Activated naive CD4-positive, alpha-beta T cell treated with anti-CD3 and anti-CD28 coated beads, Interleukin-2, amount 50 U/mL, for 72 hours (primary cell): ENCODE data around the gene PATL2. TPM values are rescaled to one million over a fixed set of nuclear protein-coding genes. Genes with fewer than 3 reads are reported as not detected.
"Not testable (repeated sequence)": the region's sequence is repeated elsewhere in the genome, so short reads cannot be mapped to it uniquely, and the experiment has no call there.

Source experiments
- ATAC-seq, 2 donors: fragments of 150-1000 bp; cut with Tn5 transposase; 2 replicates each; pipeline ENCODE4 v1.10.0; 2021; ENCODE audit warnings: mild to moderate bottlenecking in 2 of 2, moderate library complexity in 2 of 2
- DNase-seq, 2 donors: peaks; one replicate each; pipeline ENCODE4 v3.0.0; 2021 to 2022; ENCODE audit warnings: low spot score in 2 of 2
- H3K27ac Mint-ChIP-seq, 2 donors: one replicate each; pipeline ENCODE4 v1.8.0; 2022; ENCODE audit warnings: mild to moderate bottlenecking in 2 of 2, mixed read lengths in 2 of 2
- H3K36me3 Mint-ChIP-seq, 2 donors: one replicate each; pipeline ENCODE4 v1.8.0; 2022; ENCODE audit warnings: mixed read lengths in 2 of 2
- H3K9me3 Mint-ChIP-seq, 2 donors: one replicate each; pipeline ENCODE4 v1.8.0; 2022; ENCODE audit warnings: mixed read lengths in 2 of 2
- total RNA-seq, 2 donors: library from RNA; stranded (reverse); gene quantifications; one replicate each; pipeline ENCODE4 v1.2.3, GENCODE V29; 2022

Gene PATL2
- total RNA-seq, 2 donors from 2014 or later, result 12.4 to 30.7 TPM

GRCh38 chr15:44710236-44711095 lies 657 bp downstream of the PATL2 start:
- peak overlapping the region; percentile 100 for H3K27ac Mint-ChIP-seq
- ATAC-seq (peak in 1 of 2 donors; percentile 16), DNase-seq (peak in 1 of 2 donors; percentile 48)

DNA sequence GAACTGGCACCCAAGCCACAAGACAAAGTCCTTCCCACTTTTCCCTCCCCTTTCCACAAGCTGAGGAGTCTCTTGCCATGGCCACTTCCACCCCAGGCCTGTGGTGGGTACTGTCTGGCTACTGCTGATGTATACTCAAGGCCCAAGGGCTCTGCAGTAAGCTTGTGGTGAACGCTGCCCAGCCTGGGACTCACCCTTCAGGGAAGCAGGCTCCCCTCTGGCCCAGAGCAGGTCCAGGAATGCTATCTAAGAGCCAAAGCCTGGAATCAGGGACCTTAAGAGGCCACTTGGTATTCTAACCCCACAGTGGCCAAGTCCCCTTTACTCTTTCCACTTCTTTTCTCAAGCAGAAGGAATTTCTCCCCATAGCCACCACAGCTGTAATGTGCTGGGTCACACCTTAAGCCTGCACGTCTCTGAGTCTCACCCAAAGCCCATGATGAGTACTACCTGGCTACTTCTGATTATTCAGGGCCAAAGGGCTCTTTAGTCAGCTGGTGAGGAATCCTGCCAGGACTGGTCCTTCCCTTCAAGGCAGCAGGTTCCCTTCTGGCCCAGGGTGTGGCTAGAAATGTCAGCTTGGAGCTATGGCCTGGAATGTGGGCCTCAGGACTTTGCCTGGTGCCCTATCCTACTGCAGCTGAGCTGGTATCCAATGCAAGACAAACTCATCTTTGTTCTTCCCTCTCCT lies 4.0 kb downstream of the PATL2 start:
- Mint-ChIP-seq H3K36me3 (peaks cover 39 to 63% of the 10 kb centered on the region in 2 donors), H3K27ac (no peak overlapping the region), H3K9me3 (peaks cover 12 to 14% of the 10 kb centered on the region in 2 donors)
- ATAC-seq, result no peak
- DNase-seq, result no peak

More at GRCh38 chr15:44710236-44711095, 657 bp downstream of the PATL2 start:
- H3K36me3 Mint-ChIP-seq, result peaks cover 58 to 71% of the 10 kb centered on the region in 2 donors
- H3K9me3 Mint-ChIP-seq, result no peaks in the 10 kb centered on the region

GRCh38 chr15:44706401-44706800 lies 4.7 kb downstream of the PATL2 start:
- H3K36me3 Mint-ChIP-seq, result peaks cover 33 to 57% of the 10 kb centered on the region in 2 donors
- ATAC-seq (no peak), DNase-seq (no peak)
- H3K27ac Mint-ChIP-seq, result no peak overlapping the region
- H3K9me3 Mint-ChIP-seq, result peaks cover 13 to 15% of the 10 kb centered on the region in 2 donors

DNA sequence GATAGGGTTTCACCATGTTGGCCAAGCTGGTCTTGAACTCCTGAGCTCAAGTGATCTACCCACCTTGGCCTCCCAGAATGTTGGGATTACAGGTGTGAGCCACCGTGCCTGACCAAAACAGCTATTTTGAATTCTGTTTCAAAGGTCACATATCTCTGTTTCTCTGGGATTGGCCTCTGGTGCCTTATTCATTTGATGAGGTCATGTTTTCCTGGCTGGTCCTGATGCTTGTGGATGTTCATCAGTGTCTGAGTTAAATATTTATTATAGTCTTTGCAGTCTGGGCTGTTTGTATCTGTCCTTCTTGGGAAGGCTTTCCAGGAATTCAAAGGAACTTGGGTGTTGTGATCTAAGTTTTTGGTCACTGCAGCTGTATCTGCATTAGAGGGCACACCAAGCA lies 5.1 kb downstream of the PATL2 start:
- DNase-seq, result no peak
- Mint-ChIP-seq H3K9me3 (peaks cover 13 to 15% of the 10 kb centered on the region in 2 donors), H3K27ac (no peak overlapping the region), H3K36me3 (peaks cover 30 to 55% of the 10 kb centered on the region in 2 donors)
- no peak for ATAC-seq

DNA sequence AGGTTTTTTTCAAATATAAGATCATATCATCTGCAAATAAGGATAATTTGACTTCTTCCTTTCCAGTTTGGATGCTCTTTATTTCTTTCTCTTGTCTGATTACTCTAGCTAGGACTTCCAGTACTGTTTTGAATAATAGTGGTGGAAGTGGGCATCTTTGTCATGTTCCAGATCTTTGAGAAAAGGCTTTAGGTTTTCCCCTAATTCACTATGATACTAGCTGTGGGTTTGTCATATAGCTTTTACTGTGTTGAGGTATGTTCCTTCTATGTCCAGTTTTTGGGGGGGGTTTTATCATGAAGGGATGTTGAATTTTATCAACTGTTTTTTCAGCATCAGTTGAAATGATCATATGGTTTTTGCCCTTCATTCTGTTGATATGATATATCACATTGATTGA lies 10.4 kb downstream of the PATL2 start:
- peak overlapping the region; percentile 4 to 7 for H3K27ac Mint-ChIP-seq
- peaks cover 18 to 30% of the 10 kb centered on the region in 2 donors for H3K9me3 Mint-ChIP-seq
- ATAC-seq, result peak; percentile 54 to 97
- peaks cover 28 to 42% of the 10 kb centered on the region in 2 donors for H3K36me3 Mint-ChIP-seq
- DNase-seq, result not testable (repeated sequence)

DNA sequence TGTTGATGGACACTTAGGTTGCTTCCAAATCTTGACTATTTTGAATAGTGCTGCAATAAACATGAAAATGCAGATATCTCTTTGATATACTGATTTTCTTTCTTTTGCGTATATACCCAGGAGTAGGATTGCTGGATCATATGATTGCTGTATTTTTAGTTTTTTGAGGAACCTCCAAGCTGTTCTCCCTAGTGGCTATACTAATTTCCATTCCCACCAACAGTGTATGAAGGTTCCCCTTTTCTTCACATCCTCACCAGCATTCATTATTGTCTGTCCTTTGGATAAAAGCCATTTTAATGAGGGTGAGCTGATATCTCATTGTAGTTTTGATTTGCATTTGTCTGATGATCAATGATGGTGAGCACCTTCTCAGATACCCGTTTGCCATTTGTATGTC lies 12.5 kb downstream of the PATL2 start:
- Mint-ChIP-seq H3K9me3 (peaks cover 14 to 27% of the 10 kb centered on the region in 2 donors), H3K27ac (no peak overlapping the region), H3K36me3 (peaks cover 20 to 29% of the 10 kb centered on the region in 2 donors)
- no peak for DNase-seq
- ATAC-seq, result no peak

GRCh38 chr15:44697014-44697413 lies 14.1 kb downstream of the PATL2 start:
- H3K36me3 Mint-ChIP-seq, result peaks cover 14 to 16% of the 10 kb centered on the region in 2 donors
- H3K27ac Mint-ChIP-seq, result peak overlapping the region in 1 of 2 donors; percentile 34
- DNase-seq (no peak), ATAC-seq (no peak)
- H3K9me3 Mint-ChIP-seq, result peaks cover 9 to 16% of the 10 kb centered on the region in 2 donors

GRCh38 chr15:44695294-44695693 lies 15.8 kb downstream of the PATL2 start:
- Mint-ChIP-seq H3K9me3 (peaks cover 8 to 10% of the 10 kb centered on the region in 2 donors), H3K27ac (peak overlapping the region in 1 of 2 donors; percentile 41), H3K36me3 (peaks cover 5 to 8% of the 10 kb centered on the region in 2 donors)
- DNase-seq (no peak), ATAC-seq (no peak)

DNA sequence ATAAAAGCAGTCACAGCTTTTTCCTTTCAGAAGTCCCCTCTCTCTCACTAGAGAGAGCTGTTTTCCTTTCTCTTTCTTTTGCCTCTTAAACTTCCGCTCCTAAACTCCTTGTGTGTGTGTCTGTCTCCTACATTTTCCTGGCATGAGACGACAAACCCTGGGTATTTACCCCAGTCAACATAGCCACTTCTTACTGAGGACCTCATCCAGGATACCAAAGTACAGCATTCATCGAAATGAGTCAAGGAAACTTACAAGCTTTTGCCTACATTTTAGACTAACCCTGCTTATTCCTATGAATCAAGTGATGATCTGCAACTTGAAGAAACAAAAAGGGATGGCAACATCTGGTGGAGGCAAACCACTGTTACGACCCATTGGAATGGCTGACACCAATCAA lies 16.7 kb downstream of the PATL2 start:
- ATAC-seq (no peak), DNase-seq (no peak)
- H3K27ac Mint-ChIP-seq, result peak overlapping the region; percentile 39 to 53
- peaks cover 5 to 8% of the 10 kb centered on the region in 2 donors for H3K9me3 Mint-ChIP-seq
- H3K36me3 Mint-ChIP-seq, result peaks cover 2 to 4% of the 10 kb centered on the region in 2 donors

DNA sequence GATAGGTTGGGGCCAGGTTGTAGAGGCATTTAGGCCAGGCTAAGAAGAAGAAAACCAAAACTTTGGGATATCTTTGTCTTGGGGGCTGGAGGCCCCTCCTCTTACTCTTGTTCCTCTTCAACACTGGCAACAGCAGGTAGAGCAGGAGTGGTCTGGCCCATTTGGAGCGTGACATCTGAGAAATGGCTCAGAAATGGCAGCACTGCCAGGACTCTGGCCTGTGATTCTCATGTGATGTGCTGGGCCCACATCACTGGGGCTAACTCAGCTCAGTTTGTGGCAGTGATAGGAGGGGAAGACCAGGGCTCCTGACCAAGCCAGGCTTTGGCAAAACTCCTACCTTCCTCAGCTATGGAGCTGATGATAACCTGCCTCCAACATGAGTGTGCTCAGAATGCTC lies 18.5 kb downstream of the PATL2 start:
- ATAC-seq (no peak), DNase-seq (no peak)
- Mint-ChIP-seq H3K36me3 (peaks cover 8 to 17% of the 10 kb centered on the region in 2 donors), H3K9me3 (peaks cover 2 to 6% of the 10 kb centered on the region in 2 donors), H3K27ac (no peak overlapping the region)

DNA sequence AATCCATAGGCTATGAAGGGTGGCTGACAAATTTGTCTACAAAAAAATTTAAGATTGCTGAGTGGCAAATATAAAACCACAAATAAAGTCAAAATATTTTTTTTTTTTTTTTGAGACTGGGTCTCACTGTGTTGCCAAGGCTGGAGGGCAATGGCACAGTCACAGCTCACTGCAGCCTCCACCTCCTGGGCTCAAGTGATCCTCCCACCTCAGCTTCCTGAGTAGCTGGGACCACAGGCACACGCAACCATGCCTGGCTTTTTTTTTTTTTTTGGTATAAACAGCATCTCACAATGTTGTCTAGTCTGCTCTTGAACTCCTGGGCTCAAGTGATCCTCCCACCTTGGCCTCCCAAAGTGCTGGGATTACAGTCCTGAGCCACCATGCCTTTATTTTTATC lies 20.9 kb downstream of the PATL2 start:
- not testable (repeated sequence) for DNase-seq, H3K27ac Mint-ChIP-seq
- Mint-ChIP-seq H3K36me3 (peaks cover 24 to 37% of the 10 kb centered on the region in 2 donors), H3K9me3 (peaks cover 15 to 19% of the 10 kb centered on the region in 2 donors)
- peak in 1 of 2 donors; percentile 33 for ATAC-seq

GRCh38 chr15:44689318-44689717 lies 21.8 kb downstream of the PATL2 start:
- Mint-ChIP-seq H3K9me3 (peaks cover 19% of the 10 kb centered on the region in 2 donors), H3K27ac (peak overlapping the region in 1 of 2 donors; percentile 58), H3K36me3 (peaks cover 28 to 41% of the 10 kb centered on the region in 2 donors)
- ATAC-seq, DNase-seq: not testable (repeated sequence)

DNA sequence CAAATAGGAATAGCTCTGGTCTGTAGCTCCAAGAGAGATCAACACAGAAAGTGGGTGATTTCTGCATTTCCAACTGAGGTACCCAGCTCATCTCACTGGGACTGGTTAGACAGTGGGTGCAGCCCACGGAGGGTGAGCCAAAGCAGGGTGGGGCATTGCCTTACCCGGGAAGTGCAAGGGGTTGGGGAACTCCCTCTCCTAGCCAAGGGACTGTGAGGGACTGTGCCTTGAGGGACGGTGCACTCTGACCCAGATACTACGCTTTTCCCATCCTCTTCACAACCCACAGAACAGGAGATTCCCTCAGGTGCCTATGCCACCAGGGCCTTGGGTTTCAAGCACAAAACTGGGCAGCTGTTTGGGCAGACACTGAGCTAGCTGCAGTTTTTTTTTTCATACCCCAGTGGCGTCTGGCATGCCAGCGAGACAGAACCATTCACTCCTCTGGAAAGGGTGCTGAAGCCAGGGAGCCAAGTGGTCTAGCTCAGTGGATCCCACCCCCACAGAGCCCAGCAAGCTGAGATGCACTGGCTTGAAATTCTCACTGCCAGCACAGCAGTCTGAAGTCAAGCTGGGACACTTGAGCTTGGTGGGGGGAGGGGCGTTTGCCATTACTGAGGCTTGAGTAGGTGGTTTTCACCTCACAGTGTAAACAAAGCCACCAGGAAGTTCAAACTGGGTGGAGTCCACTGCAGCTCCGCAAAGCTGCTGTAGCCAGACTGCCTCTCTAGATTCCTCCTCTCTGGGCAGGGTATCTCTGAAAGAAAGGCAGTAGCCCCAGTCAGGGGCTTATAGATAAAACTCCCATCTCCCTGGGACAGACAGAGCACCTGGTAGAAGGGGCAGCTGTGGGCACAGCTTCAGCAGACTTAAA lies 28.1 kb downstream of the PATL2 start:
- peaks cover 31 to 35% of the 10 kb centered on the region in 2 donors for H3K36me3 Mint-ChIP-seq

DNA sequence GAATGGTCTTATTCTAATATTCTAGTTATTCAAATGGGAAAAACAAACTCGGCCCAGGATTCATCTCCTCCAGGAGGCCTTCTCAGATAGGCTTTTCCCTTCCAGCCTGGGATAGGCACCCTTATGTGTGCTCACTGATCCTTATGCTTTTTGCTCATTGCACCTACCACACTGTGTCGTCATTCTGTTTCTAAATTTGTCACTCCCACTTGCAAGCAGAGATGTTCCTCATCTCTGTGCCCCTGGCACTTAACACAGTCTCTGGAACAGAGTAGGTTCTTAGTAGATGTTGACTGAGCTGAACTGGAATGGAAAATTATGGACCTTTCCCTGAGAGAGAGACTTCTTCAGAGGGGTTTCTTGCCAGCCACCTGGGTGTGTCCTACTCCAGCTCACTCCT lies 28.9 kb downstream of the PATL2 start:
- ATAC-seq (peak; percentile 61 to 63), DNase-seq (no peak)
- Mint-ChIP-seq H3K27ac (peak overlapping the region; percentile 45 to 86), H3K9me3 (peaks cover 15 to 18% of the 10 kb centered on the region in 2 donors), H3K36me3 (peaks cover 25 to 27% of the 10 kb centered on the region in 2 donors)

More for the DNA sequence above, 28.1 kb downstream of the PATL2 start:
- Mint-ChIP-seq H3K9me3 (peaks cover 22 to 25% of the 10 kb centered on the region in 2 donors), H3K27ac (peak overlapping the region; percentile 85 to 86)
- DNase-seq (peak; percentile 63 to 70), ATAC-seq (peak; percentile 70 to 72)

- ATAC-seq (peak; percentile 58 to 85), DNase-seq (peak in 1 of 2 donors; percentile 71)
- Mint-ChIP-seq H3K36me3 (peaks cover 7 to 10% of the 10 kb centered on the region in 2 donors), H3K9me3 (peaks cover 0 to 7% of the 10 kb centered on the region in 2 donors), H3K27ac (peak overlapping the region; percentile 31 to 89)
Observed at GRCh38 chr15:44676676-44677075, 34.4 kb downstream of the PATL2 start.

DNA sequence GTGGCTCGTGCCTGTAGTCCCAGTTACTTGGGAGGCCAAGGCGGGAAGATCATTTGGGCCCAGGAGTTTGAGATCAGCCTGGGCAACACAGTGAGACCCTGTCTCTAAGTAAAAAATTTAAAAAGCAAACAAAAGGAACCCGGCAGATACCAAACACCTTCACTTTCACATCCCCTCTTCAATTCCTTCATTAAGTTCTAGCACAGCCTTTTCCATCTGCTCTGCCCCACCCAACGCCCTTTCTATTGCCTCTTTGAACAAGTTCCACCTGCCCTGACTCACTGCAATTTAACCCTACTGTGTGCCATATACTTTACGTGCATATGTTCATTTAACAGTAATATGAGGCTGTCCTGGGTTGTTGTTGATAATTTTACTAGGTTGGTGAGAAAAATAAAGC lies 35.2 kb downstream of the PATL2 start:
- Mint-ChIP-seq H3K36me3 (peaks cover 7 to 10% of the 10 kb centered on the region in 2 donors), H3K27ac (peak overlapping the region; percentile 31 to 89), H3K9me3 (peaks cover 0 to 7% of the 10 kb centered on the region in 2 donors)
- ATAC-seq (no peak), DNase-seq (no peak)
